ENCODE results near the gene PTTG2.

GRCh38 chr4:37989398-37990260 is 29.4 kb downstream of the PTTG2 start:
- TF ChIP-seq CTCF (IDR thresholded peaks at IDR 0.05) (peak in 1 of 4 experiments; percentile 4), POLR2A (IDR thresholded peaks at IDR 0.05) (no peak)

Data from uterus (tissue), 2 donors.